ENCODE data around the gene CYP4V2. TPM values are rescaled to one million over a fixed set of nuclear protein-coding genes. Genes with fewer than 3 reads are reported as not detected.
"Not testable (repeated sequence)": the region's sequence is repeated elsewhere in the genome, so short reads cannot be mapped to it uniquely, and the experiment has no call there.

CYP4V2 gene
- total and polyA plus RNA-seq, 2 donors = 17.9 to 28.2 TPM

DNA sequence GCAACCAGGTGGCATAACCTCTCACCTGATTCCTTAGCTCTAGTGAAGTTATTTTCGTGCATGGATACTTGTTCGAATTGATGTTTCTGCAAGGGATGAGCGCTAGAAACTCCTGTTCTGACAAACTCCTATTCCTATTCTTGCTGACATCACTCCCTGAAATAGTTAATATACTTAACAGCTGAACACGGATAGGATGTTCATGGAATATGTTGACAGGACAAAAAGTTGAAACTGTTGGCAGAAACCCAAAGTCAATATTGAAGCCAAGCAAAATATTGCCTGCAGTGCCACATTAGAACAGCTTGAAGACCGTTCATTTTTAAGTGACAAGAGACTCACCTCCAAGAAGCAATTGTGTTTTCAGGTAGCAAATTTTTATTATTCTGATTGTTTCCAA is 35.9 kb downstream of the CYP4V2 start, which contains the start of gene KLKB1:
Gene KLKB1 (plus strand): TSS at position 287 of the 400 bp plus-strand sequence. CDS start 689 bp downstream, outside the sequence.
- no peaks in the 10 kb centered on the region for H3K36me3 ChIP-seq (ENCODE audit: insufficient read depth)
- 74% methylated on average over 5 of the region's 5 CpGs for WGBS
- H3K4me1 ChIP-seq (ENCODE audit: insufficient read depth) = no peaks in the 10 kb centered on the region
- H3K27ac ChIP-seq (ENCODE audit: low read depth) = no peak within 1 kb of the TSS
- H3K4me3 ChIP-seq (ENCODE audit: low read depth, low read length) = no peak within 1 kb of the TSS
- no peak for DNase-seq (ENCODE audit: extremely low spot score)

DNA sequence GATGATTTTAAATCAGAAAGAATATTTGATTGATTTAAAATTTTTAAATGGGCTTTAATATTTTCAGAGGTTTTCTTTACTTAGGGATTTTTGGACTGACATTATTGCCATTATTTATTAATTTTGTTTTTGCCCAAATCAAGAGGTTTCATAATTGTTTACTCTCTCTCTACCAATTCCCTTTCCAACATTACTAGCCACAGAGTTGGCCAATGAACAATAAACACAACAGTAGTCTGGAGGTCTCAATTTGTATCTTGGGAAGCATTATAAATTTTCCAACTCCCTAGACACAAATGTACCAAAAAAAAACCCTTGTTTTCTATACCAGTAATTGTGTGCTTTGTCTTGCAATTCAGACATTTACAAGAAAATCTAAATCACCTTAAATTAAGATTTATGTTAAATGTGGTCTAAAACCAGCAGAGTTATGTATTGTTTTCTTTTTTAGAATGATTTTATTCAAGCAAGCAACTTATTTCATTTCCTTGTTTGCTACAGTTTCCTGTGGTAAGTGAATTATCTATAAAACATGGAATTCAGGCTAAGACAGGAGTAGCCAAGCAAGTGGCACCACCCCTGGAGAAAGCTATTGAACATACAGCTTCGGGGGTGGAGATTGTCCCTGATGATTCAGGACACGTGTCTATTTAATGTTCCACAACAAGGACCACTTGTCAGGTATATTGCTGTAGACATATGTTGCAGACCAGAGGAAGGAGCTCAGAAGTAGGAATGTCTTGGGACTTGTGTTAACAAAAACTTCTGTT is 36.6 kb downstream of the CYP4V2 start:
- Histone ChIP-seq H3K27ac (ENCODE audit: low read depth) (no peak overlapping the region), H3K4me1 (ENCODE audit: insufficient read depth) (no peaks in the 10 kb centered on the region), H3K4me3 (ENCODE audit: low read depth, low read length) (no peak overlapping the region), H3K36me3 (ENCODE audit: insufficient read depth) (no peaks in the 10 kb centered on the region)
- 13% methylated on average over 2 of the region's 2 CpGs for WGBS
- DNase-seq (ENCODE audit: extremely low spot score) = no peak

DNA sequence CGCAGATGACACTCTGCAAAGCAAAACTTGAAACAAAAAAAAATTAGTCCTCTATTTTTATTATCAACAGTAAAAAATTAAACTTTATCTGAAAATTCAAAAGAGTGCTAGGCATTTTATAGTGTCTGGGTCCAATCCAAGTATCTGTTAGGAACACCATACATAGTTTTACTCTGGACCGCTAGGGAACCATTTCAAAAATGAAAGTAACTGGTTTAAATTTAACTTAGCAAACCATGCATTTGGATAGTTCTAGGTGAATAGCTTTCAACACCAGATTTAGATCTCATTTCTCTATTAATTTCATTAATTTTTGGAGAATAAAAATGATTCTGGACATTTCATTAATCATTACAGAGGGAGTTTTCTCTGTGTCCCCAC is 37.1 kb downstream of the CYP4V2 start:
- Histone ChIP-seq H3K36me3 (ENCODE audit: insufficient read depth) (no peaks in the 10 kb centered on the region), H3K4me1 (ENCODE audit: insufficient read depth) (no peaks in the 10 kb centered on the region), H3K4me3 (ENCODE audit: low read depth, low read length) (no peak overlapping the region), H3K27ac (ENCODE audit: low read depth) (no peak overlapping the region)
- no peak for DNase-seq (ENCODE audit: extremely low spot score)
- 35% methylated on average over 2 of the region's 2 CpGs for WGBS

DNA sequence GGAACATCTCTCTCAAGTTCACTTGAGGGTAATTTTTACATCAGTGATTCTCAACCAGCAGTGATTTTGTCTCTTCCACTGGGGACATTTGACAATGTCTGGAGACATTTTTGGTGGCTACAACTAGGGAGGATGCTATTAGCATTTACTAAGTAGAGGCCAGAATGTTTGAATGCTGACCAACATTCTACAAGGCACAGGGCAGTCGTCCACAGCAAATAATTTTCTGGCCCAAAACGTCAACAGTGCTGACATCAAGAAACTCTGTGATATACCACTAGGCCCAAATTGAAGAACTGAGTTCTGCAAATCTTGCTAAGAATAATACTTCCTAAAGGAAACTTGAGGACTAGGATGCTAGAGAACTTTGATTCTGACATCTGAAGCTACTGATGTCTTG is 43.0 kb downstream of the CYP4V2 start:
- no peak for DNase-seq (ENCODE audit: extremely low spot score)
- Histone ChIP-seq H3K4me3 (ENCODE audit: low read depth, low read length) (no peak overlapping the region), H3K27ac (ENCODE audit: low read depth) (no peak overlapping the region), H3K36me3 (ENCODE audit: insufficient read depth) (no peaks in the 10 kb centered on the region), H3K4me1 (ENCODE audit: insufficient read depth) (no peaks in the 10 kb centered on the region)
- 50% methylated on average over 2 of the region's 2 CpGs for WGBS

DNA sequence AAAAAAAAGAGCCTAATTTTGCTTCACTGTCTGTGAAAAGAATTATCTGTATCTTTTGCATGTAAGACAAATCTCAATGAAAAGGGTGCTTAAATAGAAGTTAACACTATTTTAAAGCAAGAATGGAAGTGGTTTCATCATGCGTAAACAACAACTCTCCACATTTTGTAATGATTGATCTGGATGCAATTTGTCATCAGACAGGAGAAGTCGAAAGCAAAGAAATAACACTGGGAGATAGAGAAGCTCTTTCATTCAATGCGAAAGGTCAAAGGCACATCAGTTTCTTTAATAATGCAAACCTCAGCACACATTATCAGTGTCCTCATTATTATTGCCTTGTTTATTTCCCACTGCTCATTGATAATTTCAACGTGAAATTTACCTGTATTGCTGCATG is 44.8 kb downstream of the CYP4V2 start:
- Histone ChIP-seq H3K4me3 (ENCODE audit: low read depth, low read length) (no peak overlapping the region), H3K36me3 (ENCODE audit: insufficient read depth) (no peaks in the 10 kb centered on the region), H3K27ac (ENCODE audit: low read depth) (no peak overlapping the region), H3K4me1 (ENCODE audit: insufficient read depth) (no peaks in the 10 kb centered on the region)
- WGBS = 88% methylated on average over 4 of the region's 4 CpGs
- no peak for DNase-seq (ENCODE audit: extremely low spot score)

DNA sequence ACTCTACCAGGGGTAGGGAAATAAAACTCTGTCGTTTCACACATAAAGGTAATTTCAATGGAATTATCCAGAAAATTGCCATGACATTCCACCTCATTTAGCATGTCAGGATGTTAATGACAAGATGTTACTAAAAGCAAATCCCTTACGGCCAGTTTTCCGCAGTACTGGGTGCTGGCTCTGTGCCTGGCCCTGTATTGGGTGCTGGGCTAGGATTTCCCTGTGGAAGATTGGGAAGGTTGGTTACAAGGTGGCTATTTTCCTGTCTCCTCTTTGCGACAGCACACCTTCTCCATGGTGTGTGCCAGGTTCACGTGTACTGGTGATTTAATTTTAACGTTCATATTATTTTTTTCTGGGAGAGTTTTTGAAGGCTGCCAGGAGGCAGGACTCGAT is 49.1 kb downstream of the CYP4V2 start:
- DNase-seq (ENCODE audit: extremely low spot score) = no peak
- no peak overlapping the region for H3K27ac ChIP-seq (ENCODE audit: low read depth)
- WGBS = 84% methylated on average over 7 of the region's 7 CpGs
- H3K4me3 ChIP-seq (ENCODE audit: low read depth, low read length) = no peak overlapping the region
- H3K36me3 ChIP-seq (ENCODE audit: insufficient read depth) = no peaks in the 10 kb centered on the region
- no peaks in the 10 kb centered on the region for H3K4me1 ChIP-seq (ENCODE audit: insufficient read depth)

DNA sequence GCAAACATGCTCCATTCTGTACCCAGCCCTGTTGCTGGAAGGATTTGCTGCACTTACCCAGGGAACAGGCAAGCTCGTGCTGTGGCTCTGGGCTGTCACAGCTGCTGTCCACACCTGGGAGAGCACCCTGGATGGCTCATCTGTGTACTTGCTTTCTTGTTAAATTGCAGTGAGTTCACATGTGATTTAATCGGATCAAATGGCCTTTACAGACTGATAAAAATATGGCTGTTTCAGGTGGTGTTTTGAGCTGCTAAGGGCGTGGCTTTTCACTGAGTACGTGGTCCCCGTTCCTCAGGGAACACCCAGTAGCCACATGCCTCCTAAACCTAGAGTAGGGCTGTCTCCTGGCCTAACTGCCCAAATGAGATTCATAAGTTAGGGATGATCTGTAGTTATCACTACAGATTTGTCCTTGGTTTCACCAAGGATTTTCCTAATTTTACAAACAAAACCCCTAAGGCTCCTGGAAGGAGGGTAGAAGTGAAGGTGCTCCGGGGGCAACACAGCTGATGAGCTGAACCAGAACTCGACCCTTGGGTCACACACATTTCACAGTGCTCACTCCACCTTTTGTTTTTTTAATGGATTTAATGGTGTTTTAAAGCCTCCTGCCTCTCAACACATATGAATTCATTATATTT is 49.6 kb downstream of the CYP4V2 start:
- Histone ChIP-seq H3K27ac (ENCODE audit: low read depth) (no peak overlapping the region), H3K36me3 (ENCODE audit: insufficient read depth) (no peaks in the 10 kb centered on the region), H3K4me3 (ENCODE audit: low read depth, low read length) (no peak overlapping the region), H3K4me1 (ENCODE audit: insufficient read depth) (no peaks in the 10 kb centered on the region)
- no peak for DNase-seq (ENCODE audit: extremely low spot score)
- WGBS = 81% methylated on average over 7 of the region's 7 CpGs

DNA sequence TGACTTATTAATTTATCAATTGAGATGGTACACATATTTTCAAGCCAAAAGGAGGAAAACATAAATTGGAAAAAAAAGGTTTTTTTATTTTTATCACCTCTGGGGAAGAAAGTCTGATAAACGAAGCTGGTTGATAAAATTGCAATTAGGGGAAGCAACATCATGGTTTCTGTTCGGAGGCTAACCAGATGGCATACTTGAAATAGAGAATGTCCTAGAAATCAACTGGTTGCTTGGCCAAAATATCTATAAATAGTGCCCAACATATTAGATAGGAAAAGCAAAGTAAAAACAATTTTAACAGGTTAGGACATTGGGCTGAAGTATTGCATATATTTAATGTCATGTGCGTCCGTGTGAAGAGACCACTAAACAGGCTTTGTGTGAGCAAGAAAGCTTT is 50.2 kb downstream of the CYP4V2 start:
- Histone ChIP-seq H3K36me3 (ENCODE audit: insufficient read depth) (no peaks in the 10 kb centered on the region), H3K4me3 (ENCODE audit: low read depth, low read length) (no peak overlapping the region), H3K4me1 (ENCODE audit: insufficient read depth) (no peaks in the 10 kb centered on the region), H3K27ac (ENCODE audit: low read depth) (no peak overlapping the region)
- DNase-seq (ENCODE audit: extremely low spot score) = no peak
- WGBS = 90% methylated on average over 4 of the region's 4 CpGs

DNA sequence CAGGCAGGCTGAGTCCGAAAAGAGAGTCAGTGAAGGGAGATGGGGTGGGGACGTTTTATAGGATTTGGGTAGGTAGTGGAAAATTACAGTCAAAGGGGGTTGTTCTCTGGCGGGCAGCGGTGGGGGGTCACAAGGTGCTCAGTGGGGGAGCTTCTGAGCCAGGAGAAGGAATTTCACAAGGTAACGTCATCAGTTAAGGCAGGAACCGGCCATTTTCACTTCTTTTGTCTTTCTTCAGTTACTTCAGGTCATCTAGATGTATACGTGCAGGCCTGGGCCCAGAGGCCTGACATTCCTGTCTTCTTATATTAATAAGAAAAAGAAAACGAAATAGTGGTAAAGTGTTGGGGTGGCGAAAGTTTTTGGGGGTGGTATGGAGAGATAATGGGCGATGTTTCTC is 50.7 kb downstream of the CYP4V2 start:
- not testable (repeated sequence) for H3K36me3 ChIP-seq (ENCODE audit: insufficient read depth); DNase-seq (ENCODE audit: extremely low spot score); H3K4me3 ChIP-seq (ENCODE audit: low read depth, low read length); H3K4me1 ChIP-seq (ENCODE audit: insufficient read depth); H3K27ac ChIP-seq (ENCODE audit: low read depth)
- 90% methylated on average over 10 of the region's 10 CpGs for WGBS

DNA sequence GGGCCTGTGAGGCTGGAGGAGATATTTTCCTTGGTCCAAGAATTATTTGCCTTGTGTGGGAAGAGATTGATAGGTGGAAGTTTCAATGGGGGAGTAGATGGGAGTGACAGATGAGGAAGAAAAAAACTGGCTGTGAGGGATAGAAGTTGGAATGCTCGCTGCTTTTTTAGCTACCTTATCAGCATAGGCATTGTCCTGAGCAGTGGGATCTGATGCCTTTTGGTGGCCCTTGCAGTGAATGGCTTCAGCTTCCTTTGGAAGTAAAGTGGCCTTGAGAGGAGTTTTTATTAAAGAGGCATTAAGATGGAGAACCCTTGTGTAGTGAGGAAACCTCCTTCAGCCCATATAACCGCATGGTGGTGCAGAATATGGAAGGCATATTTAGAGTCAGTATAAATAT is 52.0 kb downstream of the CYP4V2 start:
- H3K27ac ChIP-seq (ENCODE audit: low read depth) = no peak overlapping the region
- 80% methylated on average over 2 of the region's 2 CpGs for WGBS
- H3K4me3 ChIP-seq (ENCODE audit: low read depth, low read length) = no peak overlapping the region
- H3K36me3 ChIP-seq (ENCODE audit: insufficient read depth) = no peaks in the 10 kb centered on the region
- no peaks in the 10 kb centered on the region for H3K4me1 ChIP-seq (ENCODE audit: insufficient read depth)
- DNase-seq (ENCODE audit: extremely low spot score) = no peak

DNA sequence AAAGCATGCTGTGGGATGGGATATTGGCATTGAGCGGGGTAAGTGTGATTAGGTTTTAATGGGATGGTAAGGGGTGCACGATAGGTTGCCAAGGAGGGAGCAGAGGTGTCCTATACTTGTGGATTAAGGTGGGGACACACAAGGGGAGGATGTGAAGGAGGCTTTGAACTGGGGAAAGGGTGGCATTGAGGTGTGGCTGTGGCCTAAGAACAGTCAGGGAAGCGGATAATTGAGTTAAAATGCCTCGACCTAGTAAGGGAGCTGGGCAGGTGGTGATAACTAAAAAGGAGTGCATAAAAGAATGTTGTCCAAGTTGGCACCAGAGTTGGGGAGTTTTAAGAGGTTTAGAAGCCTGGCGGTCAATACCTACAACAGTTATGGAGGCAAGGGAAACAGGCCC is 53.5 kb downstream of the CYP4V2 start:
- Histone ChIP-seq H3K4me1 (ENCODE audit: insufficient read depth) (no peaks in the 10 kb centered on the region), H3K36me3 (ENCODE audit: insufficient read depth) (no peaks in the 10 kb centered on the region), H3K4me3 (ENCODE audit: low read depth, low read length) (no peak overlapping the region), H3K27ac (ENCODE audit: low read depth) (no peak overlapping the region)
- 83% methylated on average over 5 of the region's 5 CpGs for WGBS
- DNase-seq (ENCODE audit: extremely low spot score) = no peak

DNA sequence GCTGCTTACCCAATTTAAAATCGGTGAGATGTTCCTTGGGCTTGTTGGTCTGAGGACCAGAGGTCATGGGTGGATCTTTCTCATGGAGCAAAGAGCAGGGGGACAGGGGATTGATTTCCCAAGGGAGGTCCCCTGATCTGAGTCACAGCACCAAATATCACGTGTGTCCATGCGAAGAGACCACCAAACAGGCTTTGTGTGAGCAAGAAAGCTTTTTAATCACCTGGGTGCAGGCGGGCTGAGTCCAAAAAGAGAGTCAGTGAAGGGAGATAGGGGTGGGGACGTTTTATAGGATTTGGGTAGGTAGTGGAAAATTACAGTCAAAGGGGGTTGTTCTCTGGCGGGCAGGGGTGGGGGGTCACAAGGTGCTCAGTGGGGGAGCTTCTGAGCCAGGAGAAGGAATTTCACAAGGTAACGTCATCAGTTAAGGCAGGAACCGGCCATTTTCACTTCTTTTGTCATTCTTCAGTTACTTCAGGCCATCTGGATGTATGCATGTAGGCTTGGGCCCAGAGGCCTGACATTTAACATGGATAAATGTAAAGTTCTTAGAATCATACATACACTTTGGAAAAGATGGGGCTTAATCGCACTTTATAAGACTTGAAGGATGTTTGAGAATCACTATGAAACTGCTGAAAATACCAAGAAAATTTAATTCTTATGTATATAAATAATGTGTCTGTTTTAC is 55.8 kb downstream of the CYP4V2 start:
- 92% methylated on average over 9 of the region's 9 CpGs for WGBS
- H3K4me1 ChIP-seq (ENCODE audit: insufficient read depth); DNase-seq (ENCODE audit: extremely low spot score): not testable (repeated sequence)

DNA sequence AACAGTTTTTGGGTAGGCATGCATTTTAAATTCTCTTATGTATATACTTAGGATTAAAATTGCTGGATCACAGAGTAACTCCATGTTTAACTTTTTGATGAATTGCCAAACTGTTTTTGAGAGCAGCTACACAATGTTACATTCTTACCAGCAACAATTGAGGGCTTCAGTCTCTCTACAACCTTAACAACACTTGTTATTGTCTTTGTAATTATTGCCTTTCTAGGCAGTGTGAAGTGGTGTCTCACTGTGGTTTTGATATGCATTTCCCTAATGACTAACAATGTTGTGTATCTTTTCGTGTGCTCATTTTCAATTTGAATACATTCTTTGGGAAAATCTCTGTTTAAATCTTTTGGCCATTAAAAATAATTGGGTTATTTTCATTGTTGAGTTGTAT is 57.3 kb downstream of the CYP4V2 start:
- no peak overlapping the region for H3K27ac ChIP-seq (ENCODE audit: low read depth)
- no peak overlapping the region for H3K4me3 ChIP-seq (ENCODE audit: low read depth, low read length)
- no peaks in the 10 kb centered on the region for H3K4me1 ChIP-seq (ENCODE audit: insufficient read depth)
- WGBS = 78% methylated on average over 1 of the region's 1 CpG
- no peaks in the 10 kb centered on the region for H3K36me3 ChIP-seq (ENCODE audit: insufficient read depth)
- DNase-seq (ENCODE audit: extremely low spot score) = no peak

More for the DNA sequence above, 55.8 kb downstream of the CYP4V2 start:
- not testable (repeated sequence) for H3K4me3 ChIP-seq (ENCODE audit: low read depth, low read length); H3K36me3 ChIP-seq (ENCODE audit: insufficient read depth); H3K27ac ChIP-seq (ENCODE audit: low read depth)
